ENCODE measurements around the gene CLRN2. TPM values are rescaled to one million over a fixed set of nuclear protein-coding genes. Genes with fewer than 3 reads are reported as not detected.

Gene CLRN2
- total RNA-seq, 1 experiment from 2014 or later, result not detected

DNA sequence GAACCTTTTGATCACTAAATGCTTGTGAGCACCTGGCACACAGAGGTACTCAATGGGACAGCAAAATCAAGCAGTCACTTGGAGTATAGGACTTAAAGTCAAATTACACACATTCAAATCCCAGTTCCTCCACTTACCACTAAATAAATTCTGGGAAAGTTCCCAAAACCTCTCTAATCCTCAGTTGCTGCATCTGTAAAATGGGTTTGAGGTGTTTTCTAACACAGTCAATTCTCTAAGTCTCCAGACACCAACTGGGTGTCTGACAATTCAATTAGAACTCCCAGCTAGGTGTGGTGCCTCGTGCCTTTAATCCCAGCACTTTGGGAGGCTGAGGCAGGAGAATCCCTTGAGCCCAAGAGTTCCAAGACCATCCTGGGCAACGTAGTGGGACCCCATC lies 22.1 kb upstream of the CLRN2 start:
- no peak overlapping the region for H2BK5ac ChIP-seq (ENCODE audit: insufficient read length, low read length)
- no peak overlapping the region for H2AFZ ChIP-seq (ENCODE audit: low read length)
- no peaks in the 10 kb centered on the region for H3K27me3 ChIP-seq (ENCODE audit: insufficient read depth, low read length)
- no peaks in the 10 kb centered on the region for H3K79me2 ChIP-seq (ENCODE audit: insufficient read depth, low read length)
- no peak overlapping the region for H3K18ac ChIP-seq (ENCODE audit: insufficient read length, low read depth, low read length)
- peaks cover 8 to 28% (median 18%) of the 10 kb centered on the region in 3 experiments; a peak in 6 of 7 replicates for H3K36me3 Mint-ChIP-seq (ENCODE audit: insufficient read depth in 1 of 3, low read depth in 3 of 3)
- H2BK120ac ChIP-seq (ENCODE audit: low read depth, low read length, poor library complexity, severe bottlenecking), result no peak overlapping the region
- peaks cover 3% of the 10 kb centered on the region for H4K20me1 ChIP-seq (ENCODE audit: control insufficient read depth, insufficient read depth, insufficient read length)
- no peak overlapping the region for H3K14ac ChIP-seq (ENCODE audit: insufficient read depth, low read length)
- H3T11ph ChIP-seq (ENCODE audit: low read length), result no peak overlapping the region
- H3K9ac ChIP-seq (ENCODE audit: extremely low read depth, insufficient read length, low read length), result no peak overlapping the region
- H3K27me3 Mint-ChIP-seq (ENCODE audit: low read depth), result no peaks in the 10 kb centered on the region
- H2BK12ac ChIP-seq (ENCODE audit: insufficient read length, low read depth, low read length), result no peak overlapping the region
- H3K56ac ChIP-seq (ENCODE audit: insufficient read length, low read depth, low read length), result no peak overlapping the region
- H2BK20ac ChIP-seq (ENCODE audit: low read depth, low read length, poor library complexity, severe bottlenecking), result no peak overlapping the region
- no peak overlapping the region for H4K91ac ChIP-seq (ENCODE audit: insufficient read length, low read depth, low read length)
- TF ChIP-seq, protein P1, sequence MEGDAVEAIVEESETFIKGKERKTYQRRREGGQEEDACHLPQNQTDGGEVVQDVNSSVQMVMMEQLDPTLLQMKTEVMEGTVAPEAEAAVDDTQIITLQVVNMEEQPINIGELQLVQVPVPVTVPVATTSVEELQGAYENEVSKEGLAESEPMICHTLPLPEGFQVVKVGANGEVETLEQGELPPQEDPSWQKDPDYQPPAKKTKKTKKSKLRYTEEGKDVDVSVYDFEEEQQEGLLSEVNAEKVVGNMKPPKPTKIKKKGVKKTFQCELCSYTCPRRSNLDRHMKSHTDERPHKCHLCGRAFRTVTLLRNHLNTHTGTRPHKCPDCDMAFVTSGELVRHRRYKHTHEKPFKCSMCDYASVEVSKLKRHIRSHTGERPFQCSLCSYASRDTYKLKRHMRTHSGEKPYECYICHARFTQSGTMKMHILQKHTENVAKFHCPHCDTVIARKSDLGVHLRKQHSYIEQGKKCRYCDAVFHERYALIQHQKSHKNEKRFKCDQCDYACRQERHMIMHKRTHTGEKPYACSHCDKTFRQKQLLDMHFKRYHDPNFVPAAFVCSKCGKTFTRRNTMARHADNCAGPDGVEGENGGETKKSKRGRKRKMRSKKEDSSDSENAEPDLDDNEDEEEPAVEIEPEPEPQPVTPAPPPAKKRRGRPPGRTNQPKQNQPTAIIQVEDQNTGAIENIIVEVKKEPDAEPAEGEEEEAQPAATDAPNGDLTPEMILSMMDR (conservative IDR thresholded peaks at IDR 0.05), result no peak
- H3K27ac ChIP-seq (ENCODE audit: insufficient read length, low read depth, low read length), result no peak overlapping the region
- no peak overlapping the region for H3K4me2 ChIP-seq (ENCODE audit: insufficient read depth, insufficient read length, low read length)
- no peak overlapping the region for H3K4ac ChIP-seq (ENCODE audit: low read depth, low read length)
- no peak for DNase-seq
- H3K23me2 ChIP-seq (ENCODE audit: insufficient read length, low read depth, low read length, poor library complexity, severe bottlenecking), result peaks cover 3% of the 10 kb centered on the region
- no peak overlapping the region for H3K4me3 Mint-ChIP-seq
- no peak overlapping the region for H4K8ac ChIP-seq (replicated peaks; ENCODE audit: insufficient read length, low read depth, low read length)
- H2AK5ac ChIP-seq (ENCODE audit: insufficient read length, low read length), result no peak overlapping the region
- no peaks in the 10 kb centered on the region for H3K4me1 ChIP-seq (ENCODE audit: insufficient read depth, low read length)
- H3K9me3 Mint-ChIP-seq, result no peaks in the 10 kb centered on the region
- no CpG with 5 or more reads among the region's 2 CpGs for WGBS (ENCODE audit: extremely low coverage, insufficient read length, low lambda C conversion rate)
- H3K9me3 ChIP-seq (ENCODE audit: control insufficient read depth, low read depth, low read length), result no peaks in the 10 kb centered on the region
- no peaks in the 10 kb centered on the region for H3K79me1 ChIP-seq (ENCODE audit: insufficient read depth, low read depth, low read length, poor library complexity, severe bottlenecking)
- no peak overlapping the region for H3K23ac ChIP-seq (ENCODE audit: insufficient read length, low read depth, low read length)
- no peak overlapping the region for H2BK15ac ChIP-seq (ENCODE audit: low read depth, low read length)
- no peak overlapping the region for H4K5ac ChIP-seq (ENCODE audit: insufficient read length, low read depth, low read length)
- no peak overlapping the region for H3K27ac Mint-ChIP-seq
- H3K4me1 Mint-ChIP-seq, result peaks cover 11 to 16% of the 10 kb centered on the region in 2 experiments

All from H9 (cell line).